LNCaP clone FGC (cell line): ENCODE data around the gene HSPA4L.
A peak's percentile ranks its signal among the peaks of the same experiment; 100 is the strongest.

Source experiments
- DNase-seq: peaks from one replicate; pipeline ENCODE4 v3.0.0-alpha.2; 2011; ENCODE audit warnings: low read depth
- H3K4me3 ChIP-seq: 2 replicates; pipeline ENCODE4 v1.5.1; 2011; ENCODE audit warnings: mild to moderate bottlenecking, low read depth, low read length, control low read depth
- TF ChIP-seq, protein P1 (sequence below): IDR thresholded peaks from 2 replicates; pipeline ENCODE4 v1.5.1; 2012; ENCODE audit warnings: mild to moderate bottlenecking; ENCODE audit not compliant: control insufficient read depth, insufficient read depth; ENCODE audit errors: extremely low read depth

HSPA4L gene

DNA sequence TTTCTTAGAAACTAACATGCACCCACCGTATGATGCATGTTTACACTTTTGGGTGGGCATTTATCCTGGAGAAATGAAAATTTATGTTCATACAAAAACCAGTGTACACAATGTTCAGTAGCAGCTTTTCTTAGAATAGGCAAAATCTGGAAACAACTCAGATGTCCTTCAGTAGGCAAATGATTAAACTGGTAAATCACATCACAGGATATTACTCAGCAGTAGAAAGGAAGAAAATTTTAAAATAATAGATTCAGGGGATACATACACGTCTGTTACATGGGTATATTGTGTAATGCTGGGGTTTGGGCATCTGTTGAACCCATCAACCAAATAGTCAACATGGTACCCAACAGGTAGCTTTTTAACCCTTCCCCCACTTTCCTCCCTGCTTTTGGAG, 25.2 kb upstream of the HSPA4L start:
- no peak for DNase-seq
- TF ChIP-seq, protein P1, sequence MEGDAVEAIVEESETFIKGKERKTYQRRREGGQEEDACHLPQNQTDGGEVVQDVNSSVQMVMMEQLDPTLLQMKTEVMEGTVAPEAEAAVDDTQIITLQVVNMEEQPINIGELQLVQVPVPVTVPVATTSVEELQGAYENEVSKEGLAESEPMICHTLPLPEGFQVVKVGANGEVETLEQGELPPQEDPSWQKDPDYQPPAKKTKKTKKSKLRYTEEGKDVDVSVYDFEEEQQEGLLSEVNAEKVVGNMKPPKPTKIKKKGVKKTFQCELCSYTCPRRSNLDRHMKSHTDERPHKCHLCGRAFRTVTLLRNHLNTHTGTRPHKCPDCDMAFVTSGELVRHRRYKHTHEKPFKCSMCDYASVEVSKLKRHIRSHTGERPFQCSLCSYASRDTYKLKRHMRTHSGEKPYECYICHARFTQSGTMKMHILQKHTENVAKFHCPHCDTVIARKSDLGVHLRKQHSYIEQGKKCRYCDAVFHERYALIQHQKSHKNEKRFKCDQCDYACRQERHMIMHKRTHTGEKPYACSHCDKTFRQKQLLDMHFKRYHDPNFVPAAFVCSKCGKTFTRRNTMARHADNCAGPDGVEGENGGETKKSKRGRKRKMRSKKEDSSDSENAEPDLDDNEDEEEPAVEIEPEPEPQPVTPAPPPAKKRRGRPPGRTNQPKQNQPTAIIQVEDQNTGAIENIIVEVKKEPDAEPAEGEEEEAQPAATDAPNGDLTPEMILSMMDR, result no peak
- no peak overlapping the region for H3K4me3 ChIP-seq

DNA sequence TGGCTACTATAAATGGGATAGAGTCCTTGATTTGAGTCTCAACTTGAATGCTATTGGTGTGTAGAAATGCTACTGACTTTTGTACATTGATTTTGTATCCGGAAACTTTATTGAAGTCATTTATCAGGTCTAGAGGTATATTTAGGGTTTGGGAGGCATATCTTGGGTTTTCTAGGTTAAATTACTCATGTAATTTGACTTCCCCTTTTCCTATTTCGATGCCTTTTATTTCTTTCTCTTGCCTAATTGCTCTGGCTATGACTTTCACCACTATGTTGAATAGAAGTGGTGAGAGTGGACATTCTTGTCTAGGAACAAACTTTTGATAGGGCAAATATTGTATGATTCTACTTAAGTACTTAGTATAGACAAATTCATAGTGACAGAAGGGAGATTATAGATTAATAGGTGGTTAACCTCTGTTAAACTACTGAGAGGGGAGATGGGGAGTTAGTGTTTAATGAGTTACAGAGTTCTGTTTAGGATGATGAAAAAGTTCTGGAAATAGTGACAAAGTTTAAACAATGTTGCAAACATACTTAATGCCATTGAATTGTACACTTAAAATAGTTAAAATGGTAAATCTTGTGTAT, 22.8 kb upstream of the HSPA4L start:
- no peak for DNase-seq
- TF ChIP-seq, protein P1, result no peak
- no peak overlapping the region for H3K4me3 ChIP-seq

DNA sequence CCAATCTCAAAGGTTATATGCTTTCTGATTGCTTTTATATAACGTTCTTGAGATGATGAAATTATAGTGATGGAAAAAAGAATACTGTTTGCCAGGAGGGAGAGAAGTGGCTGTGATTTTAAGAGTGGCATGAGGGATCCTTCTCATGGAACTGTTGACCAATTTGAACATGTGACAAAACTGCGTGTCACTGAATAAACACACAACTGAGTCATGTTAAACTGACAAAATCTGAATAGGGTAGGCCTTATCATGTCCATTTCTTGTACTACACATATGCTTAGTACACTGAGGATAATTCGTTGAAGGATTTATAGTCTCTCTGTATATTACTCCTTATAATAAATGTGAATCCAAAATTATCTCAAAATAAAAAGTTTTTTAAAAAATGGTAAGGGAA, 22.2 kb upstream of the HSPA4L start:
- peak; percentile 36 for DNase-seq
- TF ChIP-seq, protein P1, result no peak

DNA sequence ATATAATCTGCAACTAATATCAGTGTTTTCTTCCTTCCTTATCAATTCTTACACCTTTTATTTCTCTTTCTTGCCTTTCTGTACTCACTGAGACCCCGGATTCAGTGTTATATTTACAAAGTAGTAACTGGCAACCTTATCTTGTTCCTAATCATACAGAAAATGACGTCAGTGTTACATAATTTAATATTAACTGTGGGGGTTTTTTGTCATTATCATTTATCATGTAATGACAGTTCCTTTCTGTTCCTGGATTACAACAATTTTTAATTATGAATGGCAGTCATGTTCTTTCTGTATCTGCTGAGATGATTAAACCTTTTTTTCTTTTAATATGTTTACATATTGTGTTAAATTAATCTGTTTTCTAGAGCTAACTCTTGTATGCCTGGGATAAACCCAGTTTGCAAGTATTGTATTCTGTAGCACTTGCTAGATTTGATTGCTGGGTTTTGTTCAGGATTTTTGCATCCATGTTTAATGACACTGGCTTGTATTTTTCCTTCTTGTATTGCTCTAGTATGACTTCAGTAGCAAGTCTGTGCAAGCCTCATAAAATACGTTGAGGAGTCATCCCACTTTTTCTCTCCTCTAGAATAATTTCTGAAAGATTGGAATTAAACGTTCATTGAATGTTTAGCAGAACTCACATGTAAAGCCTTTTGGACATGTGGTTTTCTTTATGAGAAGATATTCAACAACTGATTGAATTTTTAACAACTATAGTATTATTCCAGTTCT, 10.4 kb upstream of the HSPA4L start:
- TF ChIP-seq, protein P1, result no peak
- H3K4me3 ChIP-seq, result no peak overlapping the region
- DNase-seq, result no peak

More for the DNA sequence above, 22.2 kb upstream of the HSPA4L start:
- H3K4me3 ChIP-seq, result no peak overlapping the region

DNA sequence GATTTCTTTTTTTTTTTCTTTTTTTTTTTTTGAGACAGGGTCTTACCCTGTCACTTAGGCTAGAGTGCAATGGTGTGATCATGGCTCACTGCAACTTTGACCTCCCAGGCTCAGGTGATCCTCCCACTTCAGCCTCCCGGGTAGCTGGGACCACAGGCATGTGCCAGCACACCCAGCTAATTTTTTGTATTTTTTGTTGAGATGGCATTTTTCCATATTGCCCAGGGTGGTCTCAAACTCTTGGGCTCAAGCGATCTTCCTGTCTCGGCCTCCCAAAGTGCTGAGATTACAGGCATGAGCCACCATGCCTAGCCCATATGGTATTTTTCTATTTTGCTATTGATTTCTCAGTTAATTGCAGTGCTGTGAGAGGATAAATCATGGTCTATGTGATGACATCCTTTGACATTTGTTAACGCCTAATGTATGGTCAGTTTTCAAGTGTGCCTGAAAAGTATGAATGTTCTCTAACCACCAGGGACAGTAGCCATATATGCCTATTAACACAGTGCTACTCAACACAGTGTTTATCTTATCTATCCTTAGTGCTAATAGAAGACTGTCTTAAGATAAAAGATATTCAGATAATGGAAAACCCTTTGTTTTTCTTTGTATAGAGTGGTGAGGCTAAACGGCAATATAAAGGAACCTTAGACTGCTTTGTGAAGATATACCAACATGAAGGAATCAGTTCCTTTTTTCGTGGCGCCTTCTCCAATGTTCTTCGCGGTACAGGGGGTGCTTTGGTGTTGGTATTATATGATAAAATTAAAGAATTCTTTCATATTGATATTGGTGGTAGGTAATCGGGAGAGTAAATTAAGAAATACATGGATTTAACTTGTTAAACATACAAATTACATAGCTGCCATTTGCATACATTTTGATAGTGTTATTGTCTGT, 9.1 kb upstream of the HSPA4L start:
- no peak for DNase-seq
- H3K4me3 ChIP-seq, result no peak overlapping the region
- TF ChIP-seq, protein P1, result no peak

DNA sequence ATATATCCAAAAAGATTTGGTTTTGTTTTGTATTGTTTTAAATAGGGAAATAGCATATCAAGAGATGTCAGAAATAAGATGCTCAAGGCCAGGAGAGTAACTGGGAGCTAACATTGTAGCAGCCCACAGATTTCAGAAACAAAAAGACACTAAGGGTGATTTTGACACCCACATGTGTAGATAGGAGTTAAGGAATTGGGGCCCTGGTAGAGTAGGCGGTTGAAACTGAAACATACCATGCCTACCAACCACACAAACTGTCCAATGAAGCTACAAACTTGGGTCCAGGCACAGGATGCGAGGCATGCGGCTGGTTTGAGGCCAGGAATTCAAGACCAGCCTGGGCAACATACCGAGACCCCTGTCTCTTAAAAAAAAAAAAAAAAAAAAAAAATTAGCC, 6.3 kb upstream of the HSPA4L start:
- TF ChIP-seq, protein P1, result no peak
- DNase-seq, result no peak
- no peak overlapping the region for H3K4me3 ChIP-seq
